ENCODE measurements around the gene ZBTB16.

ZBTB16 gene

GRCh38 chr11:114087025-114087424 is 27.5 kb downstream of the ZBTB16 start:
- DNase-seq, result no peak

DNA sequence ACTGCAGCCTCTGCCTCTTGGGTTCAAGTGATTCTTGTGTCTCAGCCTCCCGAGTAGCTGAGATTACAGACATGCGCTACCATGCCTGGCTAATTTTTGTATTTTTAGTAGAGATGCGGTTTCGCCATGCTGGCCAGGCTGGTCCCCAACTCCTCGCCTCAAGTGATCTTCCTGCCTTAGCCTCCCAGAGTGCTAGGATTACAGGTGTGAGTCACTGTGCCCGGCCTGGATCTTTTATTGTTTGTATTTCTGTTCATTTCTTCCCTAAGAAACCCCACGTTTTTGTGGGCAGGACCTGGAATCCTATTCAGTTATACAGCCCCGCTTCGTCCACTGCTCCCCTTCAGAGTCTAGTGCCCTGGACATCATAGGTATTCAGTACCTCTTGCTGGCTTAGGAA is 28.7 kb downstream of the ZBTB16 start:
- DNase-seq, result no peak

GRCh38 chr11:114088836-114089235 is 29.3 kb downstream of the ZBTB16 start:
- DNase-seq, result no peak

- no peak for DNase-seq
Observed at GRCh38 chr11:114089748-114090147, 30.2 kb downstream of the ZBTB16 start.

DNA sequence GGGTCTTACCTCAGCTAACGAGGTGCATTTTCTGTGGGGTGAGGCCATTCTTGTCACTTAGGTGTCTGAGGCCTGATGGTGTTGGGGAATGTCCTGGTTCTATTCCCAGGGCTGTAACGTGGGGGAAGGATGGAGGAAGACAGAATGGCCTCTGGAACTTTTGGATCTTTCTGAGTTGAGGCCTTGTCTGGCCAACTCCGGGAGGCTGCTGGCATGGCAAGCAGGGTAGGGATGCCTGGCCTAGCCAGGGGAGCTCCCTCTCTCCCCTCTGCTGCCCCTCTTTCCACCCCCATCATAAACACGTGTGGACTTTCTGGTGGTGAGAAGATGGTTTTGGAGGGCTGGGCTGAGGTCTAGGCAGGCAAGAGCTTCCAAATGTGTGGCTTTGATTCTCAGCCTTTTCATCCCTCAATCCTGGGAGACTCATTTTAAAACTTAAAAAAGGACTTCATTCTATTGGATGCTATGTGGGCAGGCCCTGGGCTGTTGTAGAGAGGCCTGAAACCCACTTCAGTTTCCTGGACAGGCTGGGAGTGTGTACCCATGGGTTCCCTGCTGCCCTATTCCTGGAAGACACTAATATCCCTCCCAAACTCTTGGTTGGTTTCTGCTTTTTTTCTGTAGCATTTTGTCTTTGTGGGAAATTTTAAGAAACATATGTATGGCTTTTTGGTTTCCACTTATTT is 30.9 kb downstream of the ZBTB16 start:
- DNase-seq, result no peak

- no peak for DNase-seq
Observed at GRCh38 chr11:114090976-114091375, 31.5 kb downstream of the ZBTB16 start.

- DNase-seq, result no peak
Observed at GRCh38 chr11:114091516-114092397, 32.2 kb downstream of the ZBTB16 start.

DNA sequence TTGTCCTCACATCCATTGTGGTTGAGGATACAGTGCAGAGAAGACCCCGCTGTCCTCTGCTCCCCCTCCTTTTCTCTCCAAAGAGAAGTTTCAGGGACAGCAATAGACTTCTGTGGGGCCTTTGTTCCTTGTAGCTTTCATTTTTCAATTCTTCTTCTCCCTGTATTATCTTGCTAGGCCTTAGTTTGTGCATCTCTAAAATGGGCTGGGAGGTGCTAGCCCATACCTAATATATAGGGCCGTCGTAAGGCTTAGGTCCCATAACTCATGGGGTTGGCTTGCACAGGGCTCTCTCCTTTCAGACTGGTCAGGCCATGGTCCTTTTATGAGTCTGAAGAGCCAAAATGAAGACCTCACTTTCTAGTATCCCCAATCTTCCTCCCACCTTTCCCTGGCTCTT is 33.0 kb downstream of the ZBTB16 start:
- no peak for DNase-seq

DNA sequence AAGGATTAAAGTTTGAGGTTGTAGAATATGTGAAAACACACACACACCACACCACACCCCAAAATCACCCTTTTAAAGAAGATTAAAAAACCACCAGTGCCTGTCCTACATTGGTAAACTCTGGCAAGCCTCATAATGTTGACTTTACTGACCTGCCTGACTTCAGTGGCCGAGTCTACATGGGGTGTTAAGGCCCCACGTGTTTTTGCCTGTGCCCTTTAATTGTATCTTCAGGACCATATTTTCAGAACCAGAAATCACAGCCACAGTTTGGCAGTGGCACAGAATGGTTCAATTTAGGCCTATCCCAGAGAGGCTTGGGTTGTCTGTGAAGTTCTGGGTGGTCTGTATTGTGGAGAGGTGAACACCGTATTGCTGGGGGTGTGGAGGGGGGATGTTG is 33.4 kb downstream of the ZBTB16 start:
- DNase-seq, result no peak

DNA sequence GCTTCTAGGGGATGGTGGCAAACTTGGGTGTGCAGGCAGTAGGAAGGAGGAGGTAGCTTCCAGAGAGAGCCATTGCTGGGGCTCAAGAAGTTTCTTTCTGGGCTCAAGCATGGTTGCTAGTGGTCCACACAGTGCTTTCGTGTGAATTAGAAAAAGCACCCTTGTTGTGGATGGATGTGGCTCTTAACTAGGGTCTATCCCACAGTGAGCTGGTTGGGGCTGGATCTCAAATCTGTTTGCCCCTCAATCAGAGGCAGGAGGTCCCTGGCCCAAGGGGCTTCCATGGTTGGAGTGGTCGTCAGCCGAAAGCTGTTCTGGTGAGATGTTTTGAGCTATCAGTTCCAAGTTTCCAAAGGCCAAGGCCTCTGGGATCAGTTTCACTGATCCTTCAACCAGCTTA is 35.0 kb downstream of the ZBTB16 start:
- DNase-seq, result no peak

DNA sequence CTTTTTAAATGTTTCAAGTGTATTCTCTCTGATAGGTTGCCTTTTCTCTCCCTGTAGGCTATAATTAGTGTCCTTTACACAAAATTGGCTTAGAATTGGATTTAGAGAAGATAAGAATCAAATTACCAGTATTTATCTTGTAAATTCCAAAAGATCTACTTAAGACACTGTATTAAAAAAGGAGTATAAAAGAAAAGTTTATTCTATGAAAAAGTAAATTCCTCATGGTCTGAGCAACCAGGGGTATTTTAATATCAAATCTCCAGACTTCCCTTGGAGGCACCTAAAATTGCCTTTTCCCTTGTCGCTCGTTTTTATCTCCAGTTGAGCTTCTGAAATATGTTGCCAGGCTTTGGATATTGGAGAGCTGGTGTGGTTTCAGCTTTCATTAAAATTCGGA is 36.4 kb downstream of the ZBTB16 start:
- DNase-seq, result no peak

GRCh38 chr11:114097832-114098231 is 38.3 kb downstream of the ZBTB16 start:
- DNase-seq, result no peak

GRCh38 chr11:114098927-114099326 is 39.4 kb downstream of the ZBTB16 start:
- no peak for DNase-seq

- DNase-seq, result no peak
Observed at GRCh38 chr11:114099392-114100178, 40.1 kb downstream of the ZBTB16 start.

- DNase-seq, result peak; percentile 27
Observed at GRCh38 chr11:114102993-114103896, 43.7 kb downstream of the ZBTB16 start.

- DNase-seq, result no peak
Observed at GRCh38 chr11:114105611-114106010, 46.1 kb downstream of the ZBTB16 start.

GRCh38 chr11:114106047-114106446 is 46.5 kb downstream of the ZBTB16 start:
- DNase-seq, result no peak

DNA sequence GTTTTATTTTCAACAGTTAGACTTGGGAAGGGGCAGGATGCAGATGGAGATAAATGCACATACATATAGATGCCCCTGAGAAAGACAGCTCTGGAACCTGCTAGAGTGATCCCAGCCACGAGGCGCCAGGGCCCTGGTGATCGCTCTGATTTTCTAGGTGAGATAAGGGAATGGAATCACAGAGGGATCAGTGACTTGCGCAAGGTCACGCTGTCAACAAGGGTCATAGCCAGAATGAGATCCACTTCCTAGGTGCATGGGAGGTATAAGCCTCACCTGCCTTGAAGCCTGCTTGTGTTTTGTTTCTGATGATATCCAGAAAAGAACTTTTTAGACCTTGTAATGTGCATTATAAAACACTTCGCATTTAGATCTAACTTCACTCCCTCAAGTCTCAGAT is 47.5 kb downstream of the ZBTB16 start:
- DNase-seq, result no peak

DNA sequence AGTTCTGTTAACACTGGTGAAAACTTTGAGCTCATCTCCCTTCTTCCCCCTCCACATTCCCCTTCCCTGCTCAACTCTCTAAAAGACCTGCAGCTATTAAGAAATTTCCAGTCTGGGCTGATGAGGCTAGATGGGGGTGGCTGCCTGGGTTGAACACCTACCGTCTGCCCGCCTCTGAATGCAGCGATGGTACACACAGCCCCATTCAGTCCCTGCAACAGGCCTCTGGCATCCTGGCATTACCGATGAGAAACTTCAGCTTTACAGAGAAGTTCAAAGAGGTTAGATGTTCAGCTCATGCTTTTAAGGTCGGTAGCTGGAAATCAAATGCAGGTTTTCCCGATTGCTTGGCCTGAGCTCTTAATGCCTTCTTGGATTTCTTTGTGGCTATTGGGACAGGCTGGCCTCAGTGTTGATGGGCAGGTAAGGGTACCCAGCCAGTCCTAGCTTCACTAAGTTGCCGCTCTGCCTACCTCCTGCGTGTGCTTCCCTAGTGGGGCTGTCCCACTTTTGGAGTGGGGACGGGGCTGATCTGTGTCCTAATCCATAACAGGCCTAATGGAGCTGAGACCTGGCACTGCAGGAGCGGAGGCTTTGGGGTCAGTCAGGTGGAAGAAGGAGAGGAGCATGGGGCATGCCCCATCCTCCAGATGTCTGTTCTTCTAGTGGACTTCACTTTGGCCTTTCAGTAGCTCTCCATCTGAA is 49.1 kb downstream of the ZBTB16 start:
- no peak for DNase-seq

GRCh38 chr11:114109206-114110090 is 49.9 kb downstream of the ZBTB16 start:
- DNase-seq, result no peak

GRCh38 chr11:114110123-114110522 is 50.6 kb downstream of the ZBTB16 start:
- no peak for DNase-seq

All from CD4-positive, alpha-beta T cell treated with Interleukin-6 for 4 hours (primary cell).